A673 (cell line): ENCODE measurements around the gene ST3GAL4.

ENCODE experiments used
- EZH2 ChIP-seq: fragments of 200-600 bp; sonication (generic); IDR thresholded peaks from 2 replicates; pipeline ENCODE4 v1.6.1; 2017; ENCODE audit warnings: borderline replicate concordance, low read depth, mild to moderate bottlenecking, mixed read lengths, antibody characterized with exemption, low read length; ENCODE audit not compliant: poor library complexity, severe bottlenecking
- TF ChIP-seq, protein P1 (sequence below): fragments of 300-800, 200-600 bp; sonication (generic); conservative IDR thresholded peaks from 2 replicates; pipeline ENCODE4 v1.5.1; 2017; ENCODE audit warnings: low read depth, mild to moderate bottlenecking, antibody characterized with exemption, low read length, moderate library complexity, mixed read lengths

DNA sequence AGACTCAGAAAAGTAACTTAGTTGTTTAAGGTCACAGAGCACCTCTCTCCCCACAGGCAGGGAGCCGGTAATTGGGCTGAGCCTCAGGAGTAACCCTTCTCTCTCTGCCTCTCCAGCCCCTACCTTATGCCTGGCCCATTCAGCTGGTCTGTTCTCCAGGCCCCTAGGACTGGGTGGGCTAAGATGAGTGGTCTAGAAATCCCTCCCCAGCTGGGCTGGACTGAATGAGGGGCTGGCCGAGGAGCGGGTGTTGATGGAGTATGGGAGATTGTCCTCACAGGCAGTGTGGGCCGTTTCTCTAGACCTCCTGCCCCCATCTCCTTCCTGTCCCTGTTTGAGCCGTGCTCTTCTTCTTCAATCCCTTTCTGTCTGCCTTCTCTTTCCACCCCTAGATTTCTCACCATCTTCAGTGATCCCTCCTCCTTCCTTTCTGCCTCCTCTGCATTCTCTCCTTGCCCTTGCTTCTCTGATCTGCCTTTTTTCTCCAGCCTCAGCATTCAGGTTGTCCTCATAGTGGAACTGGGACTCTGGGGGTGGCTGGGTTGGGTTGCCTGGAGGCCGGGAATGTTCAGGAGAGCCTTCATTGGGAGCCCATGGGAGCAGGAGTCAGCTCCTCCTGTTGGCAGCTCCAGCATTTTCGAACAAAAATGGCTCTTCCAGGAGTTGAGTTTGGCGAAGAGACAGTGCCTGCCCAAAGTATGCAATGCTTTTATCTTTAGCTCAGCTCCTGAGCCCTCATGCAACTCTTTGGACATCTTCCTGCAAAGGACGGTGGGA is 7.6 kb downstream of the ST3GAL4 start:
- TF ChIP-seq, protein P1, sequence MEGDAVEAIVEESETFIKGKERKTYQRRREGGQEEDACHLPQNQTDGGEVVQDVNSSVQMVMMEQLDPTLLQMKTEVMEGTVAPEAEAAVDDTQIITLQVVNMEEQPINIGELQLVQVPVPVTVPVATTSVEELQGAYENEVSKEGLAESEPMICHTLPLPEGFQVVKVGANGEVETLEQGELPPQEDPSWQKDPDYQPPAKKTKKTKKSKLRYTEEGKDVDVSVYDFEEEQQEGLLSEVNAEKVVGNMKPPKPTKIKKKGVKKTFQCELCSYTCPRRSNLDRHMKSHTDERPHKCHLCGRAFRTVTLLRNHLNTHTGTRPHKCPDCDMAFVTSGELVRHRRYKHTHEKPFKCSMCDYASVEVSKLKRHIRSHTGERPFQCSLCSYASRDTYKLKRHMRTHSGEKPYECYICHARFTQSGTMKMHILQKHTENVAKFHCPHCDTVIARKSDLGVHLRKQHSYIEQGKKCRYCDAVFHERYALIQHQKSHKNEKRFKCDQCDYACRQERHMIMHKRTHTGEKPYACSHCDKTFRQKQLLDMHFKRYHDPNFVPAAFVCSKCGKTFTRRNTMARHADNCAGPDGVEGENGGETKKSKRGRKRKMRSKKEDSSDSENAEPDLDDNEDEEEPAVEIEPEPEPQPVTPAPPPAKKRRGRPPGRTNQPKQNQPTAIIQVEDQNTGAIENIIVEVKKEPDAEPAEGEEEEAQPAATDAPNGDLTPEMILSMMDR = no peak
- TF ChIP-seq EZH2 = no peak
